ENCODE data around the gene ANKS1A.

DNA sequence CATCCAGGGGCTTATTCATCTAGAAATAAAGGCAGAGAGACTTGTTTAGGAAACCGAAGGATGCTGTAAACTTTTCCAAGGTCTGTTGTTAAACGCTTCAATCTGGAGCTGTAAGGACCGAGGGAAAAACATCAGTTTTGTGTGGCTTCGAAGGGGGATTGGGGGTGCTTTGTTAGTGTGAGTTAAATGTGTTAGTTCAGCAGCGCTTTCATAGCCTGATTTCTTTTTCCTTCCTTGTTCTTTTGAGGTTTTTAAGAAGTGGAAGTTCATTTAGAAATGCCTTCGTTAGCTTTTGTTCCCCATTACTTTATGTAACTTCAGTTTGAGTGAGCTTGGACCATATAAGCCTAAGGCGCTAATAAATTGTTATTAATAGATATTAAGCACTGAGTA is 1.5 kb downstream of the ANKS1A start:
- TF ChIP-seq, protein P1, sequence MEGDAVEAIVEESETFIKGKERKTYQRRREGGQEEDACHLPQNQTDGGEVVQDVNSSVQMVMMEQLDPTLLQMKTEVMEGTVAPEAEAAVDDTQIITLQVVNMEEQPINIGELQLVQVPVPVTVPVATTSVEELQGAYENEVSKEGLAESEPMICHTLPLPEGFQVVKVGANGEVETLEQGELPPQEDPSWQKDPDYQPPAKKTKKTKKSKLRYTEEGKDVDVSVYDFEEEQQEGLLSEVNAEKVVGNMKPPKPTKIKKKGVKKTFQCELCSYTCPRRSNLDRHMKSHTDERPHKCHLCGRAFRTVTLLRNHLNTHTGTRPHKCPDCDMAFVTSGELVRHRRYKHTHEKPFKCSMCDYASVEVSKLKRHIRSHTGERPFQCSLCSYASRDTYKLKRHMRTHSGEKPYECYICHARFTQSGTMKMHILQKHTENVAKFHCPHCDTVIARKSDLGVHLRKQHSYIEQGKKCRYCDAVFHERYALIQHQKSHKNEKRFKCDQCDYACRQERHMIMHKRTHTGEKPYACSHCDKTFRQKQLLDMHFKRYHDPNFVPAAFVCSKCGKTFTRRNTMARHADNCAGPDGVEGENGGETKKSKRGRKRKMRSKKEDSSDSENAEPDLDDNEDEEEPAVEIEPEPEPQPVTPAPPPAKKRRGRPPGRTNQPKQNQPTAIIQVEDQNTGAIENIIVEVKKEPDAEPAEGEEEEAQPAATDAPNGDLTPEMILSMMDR (IDR thresholded peaks at IDR 0.05), result no peak
- TF ChIP-seq POLR2A (IDR thresholded peaks at IDR 0.05), result no peak
